ENCODE results near the gene MPP3.

The MPP3 gene

GRCh38 chr17:43790311-43790940 lies 42.5 kb downstream of the MPP3 start:
- TF ChIP-seq CTCF (IDR thresholded peaks at IDR 0.05; ENCODE audit: borderline replicate concordance, insufficient read depth, low read depth, low read length) = no peak
- no peak overlapping the region for H3K4me3 ChIP-seq (ENCODE audit: low read depth, low read length)

- no peak overlapping the region for H3K4me3 ChIP-seq (ENCODE audit: low read depth, low read length)
- no peak for TF ChIP-seq CTCF (IDR thresholded peaks at IDR 0.05; ENCODE audit: borderline replicate concordance, insufficient read depth, low read depth, low read length)
Observed at GRCh38 chr17:43789482-43789881, 43.5 kb downstream of the MPP3 start.

- no peak overlapping the region for H3K4me3 ChIP-seq (ENCODE audit: low read depth, low read length)
- no peak for TF ChIP-seq CTCF (IDR thresholded peaks at IDR 0.05; ENCODE audit: borderline replicate concordance, insufficient read depth, low read depth, low read length)
Observed at GRCh38 chr17:43788540-43788939, 44.4 kb downstream of the MPP3 start.

GRCh38 chr17:43787728-43788127 lies 45.2 kb downstream of the MPP3 start:
- no peak for TF ChIP-seq CTCF (IDR thresholded peaks at IDR 0.05; ENCODE audit: borderline replicate concordance, insufficient read depth, low read depth, low read length)
- no peak overlapping the region for H3K4me3 ChIP-seq (ENCODE audit: low read depth, low read length)

GRCh38 chr17:43784628-43785101 lies 48.3 kb downstream of the MPP3 start:
- H3K4me3 ChIP-seq (ENCODE audit: low read depth, low read length) = no peak overlapping the region
- no peak for TF ChIP-seq CTCF (IDR thresholded peaks at IDR 0.05; ENCODE audit: borderline replicate concordance, insufficient read depth, low read depth, low read length)

GRCh38 chr17:43784068-43784467 lies 48.9 kb downstream of the MPP3 start:
- no peak overlapping the region for H3K4me3 ChIP-seq (ENCODE audit: low read depth, low read length)
- no peak for TF ChIP-seq CTCF (IDR thresholded peaks at IDR 0.05; ENCODE audit: borderline replicate concordance, insufficient read depth, low read depth, low read length)

- H3K4me3 ChIP-seq (ENCODE audit: low read depth, low read length) = no peak overlapping the region
- no peak for TF ChIP-seq CTCF (IDR thresholded peaks at IDR 0.05; ENCODE audit: borderline replicate concordance, insufficient read depth, low read depth, low read length)
Observed at GRCh38 chr17:43782913-43783680, 49.8 kb downstream of the MPP3 start.

All from GM12875 (cell line).